HG02870 (cell line): Measurements from ENCODE around the gene TUBB.

Experiments
- ATAC-seq: cut with Tn5 transposase; IDR thresholded peaks from one replicate; pipeline ENCODE4 v1.9.1; 2021; ENCODE audit warnings: mild to moderate bottlenecking, moderate library complexity; ENCODE audit not compliant: unreplicated experiment

TUBB gene

DNA sequence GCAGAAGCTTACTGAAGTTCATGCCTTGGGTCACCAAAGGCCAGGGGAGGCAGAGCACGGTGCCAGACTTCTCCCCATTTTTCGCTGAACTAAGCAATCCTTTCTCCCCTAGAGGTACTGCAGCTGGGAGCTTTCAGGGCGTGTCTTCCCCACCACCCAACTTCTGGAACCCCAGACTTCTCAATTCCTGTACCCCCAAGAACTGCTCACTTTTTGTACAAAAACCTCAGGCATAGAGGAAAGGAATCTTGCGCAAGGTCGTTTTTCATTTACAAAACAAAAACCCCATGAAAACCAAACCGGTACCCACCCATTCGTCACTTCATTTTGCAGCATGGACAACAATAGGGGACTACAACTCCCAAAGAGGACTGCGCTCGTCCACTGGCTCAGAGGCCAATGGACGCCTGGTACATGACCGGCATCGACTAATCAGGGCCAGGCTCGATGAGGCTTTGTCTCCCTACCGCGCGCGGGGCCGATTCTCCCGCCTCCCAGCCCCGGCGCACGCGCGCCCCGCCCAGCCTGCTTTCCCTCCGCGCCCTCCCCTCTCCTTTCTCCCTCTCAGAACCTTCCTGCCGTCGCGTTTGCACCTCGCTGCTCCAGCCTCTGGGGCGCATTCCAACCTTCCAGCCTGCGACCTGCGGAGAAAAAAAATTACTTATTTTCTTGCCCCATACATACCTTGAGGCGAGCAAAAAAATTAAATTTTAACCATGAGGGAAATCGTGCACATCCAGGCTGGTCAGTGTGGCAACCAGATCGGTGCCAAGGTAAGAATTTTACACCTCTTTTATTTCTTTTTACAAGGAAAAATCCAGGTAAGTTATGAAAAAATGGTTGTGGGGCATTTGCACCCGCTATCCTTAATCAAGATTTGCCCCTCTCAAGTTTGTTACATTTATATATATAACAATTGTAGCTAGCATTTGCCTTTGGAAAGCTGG lies at the start of gene TUBB:
Gene TUBB (plus strand): TSS at position 562 of the 947 bp plus-strand sequence. CDS start 155 bp downstream, at position 717.
- peak; percentile 46 for ATAC-seq

DNA sequence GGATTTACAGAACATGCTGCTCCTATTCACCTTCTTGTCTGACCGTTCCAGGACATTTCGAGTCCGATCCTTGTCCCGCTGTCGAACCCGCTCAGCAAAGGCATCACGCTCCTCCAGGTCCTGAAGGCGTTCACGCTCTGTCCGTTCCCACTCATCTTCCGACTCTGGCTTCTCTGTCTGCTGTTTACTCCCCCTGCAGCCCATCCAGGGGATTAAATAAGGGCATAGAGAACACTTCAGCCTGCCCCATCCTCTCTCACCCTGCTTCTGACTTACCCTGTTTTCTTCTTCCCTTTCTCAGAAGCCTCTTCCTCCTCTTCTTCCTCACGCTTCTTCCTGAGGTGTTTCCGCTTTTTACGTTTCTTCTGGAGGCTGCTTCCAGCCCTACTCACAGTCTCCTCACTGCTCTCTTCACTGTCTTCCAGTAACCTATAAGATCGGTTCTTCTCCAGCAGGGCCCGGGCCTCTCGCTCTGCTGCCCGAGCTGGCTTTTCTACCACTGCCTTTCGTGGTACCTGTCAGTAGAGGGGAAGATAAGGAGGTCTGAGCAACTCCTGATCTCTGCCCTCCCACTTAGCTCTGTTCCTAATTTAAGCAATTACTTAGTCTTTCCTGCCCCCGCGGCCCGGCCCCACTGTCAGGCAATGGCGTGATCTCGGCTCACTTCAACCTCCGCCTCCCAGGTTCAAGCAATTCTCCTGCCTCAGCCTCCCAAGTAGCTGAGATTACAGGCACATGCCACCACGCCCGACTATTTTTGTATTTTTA lies 49.2 kb upstream of the TUBB start:
- ATAC-seq, result no peak

DNA sequence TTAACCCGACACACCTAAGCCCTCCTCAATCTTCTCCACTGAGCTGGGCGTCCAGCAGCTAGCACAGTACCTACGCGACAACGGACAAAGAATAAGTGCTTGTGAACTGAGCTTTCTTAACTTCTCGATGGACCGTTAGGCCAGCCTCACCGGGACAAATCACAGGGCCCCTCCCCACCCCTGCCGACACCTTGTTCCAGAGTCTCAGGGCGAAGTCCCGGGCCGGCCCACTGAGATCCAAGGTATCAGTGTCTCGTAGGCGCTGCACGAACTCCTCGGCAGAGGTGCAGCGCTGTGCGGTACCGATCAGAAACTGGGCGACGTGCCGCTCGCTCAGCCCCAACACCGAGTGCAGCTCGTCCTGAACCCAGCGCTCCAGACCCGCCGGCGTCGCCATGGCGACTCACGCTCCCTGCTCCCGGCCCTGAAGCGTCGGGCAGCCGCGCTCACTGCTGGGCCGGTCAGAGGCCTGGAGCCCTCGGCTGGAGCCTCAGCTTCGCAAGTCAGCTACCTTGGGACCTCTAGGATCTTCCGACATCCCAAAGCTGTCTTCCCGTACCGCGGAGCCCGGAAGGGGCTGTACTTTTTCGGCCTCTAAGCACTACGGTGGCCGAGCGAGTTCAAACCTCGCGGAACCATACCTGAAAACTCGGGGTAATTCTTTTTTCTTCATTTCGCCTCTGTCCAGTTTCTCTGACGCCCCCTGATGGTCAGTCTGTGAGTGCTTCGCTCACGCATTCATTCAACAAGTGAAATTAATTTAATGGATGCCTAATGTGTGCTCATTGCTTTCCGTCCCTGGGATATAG lies 47.5 kb upstream of the TUBB start, which contains the start of gene DHX16:
Gene DHX16 (minus strand): TSS at position 562 of the 809 bp plus-strand sequence. CDS start 165 bp downstream, at position 397.
- peak; percentile 71 for ATAC-seq

DNA sequence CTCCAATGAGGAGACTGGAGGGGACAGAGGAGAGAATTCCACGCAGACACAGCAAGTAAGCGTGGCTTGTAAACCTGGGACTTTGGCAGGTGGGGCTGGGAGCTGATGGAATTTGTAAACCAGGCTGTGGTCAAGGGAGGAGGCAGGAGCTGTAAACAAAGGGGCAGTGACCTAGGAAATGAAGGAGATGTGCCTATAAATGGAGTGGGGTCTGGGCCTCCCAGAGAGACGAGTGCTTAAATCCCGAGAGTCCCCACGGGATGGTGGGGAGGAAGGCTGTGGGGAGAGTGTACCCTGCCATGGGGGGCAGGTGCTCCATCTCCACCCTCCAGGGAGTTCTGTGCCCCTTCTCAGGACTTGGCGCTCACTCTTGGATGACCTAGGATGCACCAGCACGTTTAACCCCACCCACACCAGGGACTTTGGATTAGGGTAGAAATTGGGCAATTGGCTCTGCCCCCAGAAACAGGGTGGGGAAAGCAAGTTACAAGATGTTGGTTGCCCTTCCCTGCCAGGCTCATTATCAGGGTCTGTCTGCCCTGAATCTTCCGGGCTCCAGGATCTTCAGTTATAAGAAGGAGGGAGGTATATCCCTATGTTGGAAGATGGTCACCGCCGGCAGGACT lies 43.4 kb upstream of the TUBB start:
- no peak for ATAC-seq

DNA sequence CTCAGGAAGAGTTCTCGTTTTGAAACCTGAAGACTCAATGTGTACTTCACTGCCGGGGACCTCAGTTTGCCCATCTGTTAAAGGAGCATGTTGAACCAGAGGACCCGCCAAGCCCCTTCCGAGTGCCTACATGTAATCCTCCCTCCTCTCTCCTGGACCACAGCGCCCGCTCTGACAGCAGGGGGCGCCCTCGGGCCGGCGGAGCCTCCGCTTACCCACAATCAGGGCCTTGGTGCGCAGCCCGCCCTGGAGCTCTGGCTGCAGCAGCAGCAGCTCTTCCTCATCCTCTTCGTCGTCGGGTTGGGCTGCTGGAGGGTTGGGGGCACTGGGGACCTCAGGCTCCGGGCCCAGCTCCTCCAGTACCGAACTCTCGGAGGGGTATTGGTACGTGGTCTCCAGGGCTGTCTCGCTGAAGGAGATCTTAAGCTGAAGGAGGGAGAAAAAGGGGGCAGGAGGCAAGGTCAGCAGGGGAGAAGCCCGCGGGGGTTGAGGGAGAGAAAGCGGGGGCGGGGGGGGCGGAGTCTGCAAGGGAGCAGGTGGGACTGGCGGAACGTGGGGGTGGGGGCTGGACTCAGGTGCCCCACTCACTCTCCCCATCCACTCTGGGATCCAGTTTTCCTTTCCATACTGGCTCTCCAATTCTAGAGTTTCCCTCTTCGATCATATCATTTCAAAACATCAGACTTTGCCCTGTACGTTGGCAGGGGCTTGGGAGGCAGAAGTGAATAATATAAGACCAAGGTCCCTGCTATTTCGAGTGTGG lies 41.0 kb upstream of the TUBB start:
- ATAC-seq, result peak; percentile 37

DNA sequence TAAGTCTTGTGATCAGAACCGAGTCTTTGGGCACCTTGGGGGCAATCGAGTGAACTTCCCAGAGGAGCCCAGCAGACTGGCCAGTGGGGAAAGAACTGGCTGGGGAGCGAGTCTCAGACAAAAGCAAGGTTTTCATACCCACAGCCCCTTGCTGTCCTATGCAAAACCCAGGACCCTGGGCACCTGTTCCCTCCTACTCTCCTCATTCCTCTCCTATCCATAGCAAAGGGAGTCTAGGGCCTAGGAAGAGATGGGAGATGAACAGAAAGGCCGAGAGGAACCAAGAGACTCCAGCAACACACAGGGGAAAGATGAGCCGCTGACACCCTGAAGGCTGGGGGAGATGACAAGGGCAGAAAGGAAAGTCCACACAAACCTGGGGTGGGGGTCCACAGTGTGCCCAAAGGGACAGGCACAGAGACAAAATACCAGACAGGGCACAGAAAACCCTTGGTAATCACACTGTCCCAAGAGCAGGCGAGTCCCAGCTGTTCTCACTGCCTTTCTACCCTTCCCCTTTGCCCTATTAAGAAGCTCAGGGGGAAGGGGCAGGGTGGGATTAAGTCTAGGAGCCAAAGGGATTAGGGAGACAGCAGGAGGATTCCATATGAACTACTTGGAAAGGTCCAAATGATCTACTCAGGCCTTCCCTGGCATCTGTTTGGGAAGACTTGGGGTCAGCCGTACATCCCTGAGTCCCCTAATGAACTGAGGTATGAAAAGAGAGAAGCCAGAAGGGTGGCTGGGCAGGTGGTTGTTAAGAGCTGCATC lies 40.2 kb upstream of the TUBB start:
- no peak for ATAC-seq

DNA sequence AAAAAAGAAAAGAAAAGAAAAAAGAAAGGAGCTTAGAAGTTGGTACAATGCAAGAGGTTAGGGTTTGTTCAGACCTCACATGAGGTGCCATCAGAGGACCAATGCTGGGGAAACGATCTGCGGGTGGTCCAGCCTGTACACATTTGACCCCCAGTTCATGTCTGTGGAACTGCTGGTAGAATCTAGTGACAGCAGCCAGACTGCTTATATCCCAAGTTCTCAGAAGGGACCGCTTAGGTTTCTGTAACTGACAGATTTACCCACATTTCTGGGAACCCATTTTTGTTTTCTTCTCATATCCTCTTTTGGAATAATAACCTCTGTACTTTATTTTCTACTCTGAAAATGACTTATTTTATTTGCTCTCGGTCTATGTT lies 38.4 kb upstream of the TUBB start:
- no peak for ATAC-seq

DNA sequence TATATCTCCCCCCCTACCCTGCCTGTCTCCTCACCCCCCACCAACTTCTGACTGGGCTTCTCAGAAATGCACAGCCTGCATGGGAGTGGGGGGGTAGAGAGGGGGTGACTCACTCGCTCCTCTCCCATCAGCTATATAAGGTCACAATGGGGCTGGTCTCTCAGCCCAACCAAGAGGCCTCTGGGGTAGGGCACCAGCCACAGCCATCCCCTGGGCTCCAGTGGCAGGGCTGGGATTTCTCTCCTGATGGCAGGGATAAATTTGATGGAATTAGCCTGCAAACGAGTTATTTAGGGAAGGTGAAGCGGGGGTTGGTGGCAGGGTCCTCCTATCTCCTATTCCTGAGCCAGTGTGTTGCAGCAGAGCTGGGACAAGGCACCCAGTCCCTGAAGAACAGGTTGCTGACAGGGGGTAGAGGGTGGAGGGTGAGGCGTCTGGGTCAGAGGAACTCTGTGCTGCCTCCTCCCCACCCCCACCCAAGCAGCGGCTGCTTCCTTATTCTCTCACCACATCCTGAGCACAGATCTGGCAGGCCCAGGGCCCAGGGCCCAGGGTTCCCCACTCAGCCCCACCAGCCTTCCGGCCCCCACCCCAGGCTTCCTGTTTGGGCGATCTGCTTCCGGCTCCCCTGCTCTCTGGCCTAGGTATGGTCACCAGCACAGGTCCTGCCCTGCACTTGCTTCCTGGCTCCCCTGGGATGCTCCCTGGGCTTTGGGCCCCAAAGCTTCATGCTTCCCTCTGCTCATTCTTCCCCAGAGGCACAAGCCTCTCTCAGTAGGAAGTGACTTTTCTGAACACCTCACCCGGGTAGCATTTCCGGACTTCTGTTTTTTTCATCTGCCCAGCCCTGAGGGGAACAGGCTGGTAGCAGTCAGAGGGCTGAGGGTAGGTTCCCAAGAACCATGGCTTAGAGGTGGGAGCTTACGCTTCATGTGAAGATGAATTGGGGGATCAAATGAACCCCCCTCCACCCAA lies 37.7 kb upstream of the TUBB start:
- ATAC-seq, result peak; percentile 39

DNA sequence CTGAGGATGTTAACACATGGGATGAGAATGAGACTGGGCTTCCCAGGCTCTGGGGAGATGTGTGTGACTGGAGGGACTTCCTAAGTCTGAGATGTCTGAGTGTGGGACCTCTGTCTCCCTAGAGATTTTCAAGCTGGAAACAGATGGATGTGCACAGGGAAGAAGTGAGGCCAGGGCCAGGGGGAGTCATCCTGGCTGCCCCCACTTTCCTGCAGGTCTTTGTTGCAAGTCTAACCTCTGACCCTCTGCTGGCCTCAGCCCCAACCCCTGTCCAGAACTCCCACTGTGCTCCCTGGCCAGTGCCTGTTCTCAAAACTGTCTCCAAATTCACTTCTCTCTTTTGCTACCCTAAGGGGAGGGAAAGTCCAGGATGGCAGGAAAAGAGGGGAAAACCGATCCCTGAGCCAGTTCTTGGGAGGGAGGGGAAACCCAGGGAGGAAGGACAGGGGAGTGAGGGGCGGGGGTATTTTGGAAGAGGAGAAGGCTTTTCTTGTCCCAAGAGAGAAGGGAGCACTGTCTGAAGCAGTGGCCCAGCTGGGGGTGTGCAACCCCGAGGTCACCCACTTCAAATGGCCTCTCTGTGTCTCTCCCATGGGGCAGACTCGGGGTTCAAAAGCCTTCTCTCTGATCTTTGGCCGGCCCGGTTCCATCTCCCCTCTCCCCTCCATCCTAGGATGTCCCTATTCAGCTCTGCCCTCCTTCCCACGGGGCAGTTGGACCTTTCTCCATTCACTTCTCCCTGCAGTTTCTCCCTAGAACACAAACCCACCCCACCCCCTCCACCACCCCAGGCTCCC lies 36.8 kb upstream of the TUBB start:
- ATAC-seq, result no peak

DNA sequence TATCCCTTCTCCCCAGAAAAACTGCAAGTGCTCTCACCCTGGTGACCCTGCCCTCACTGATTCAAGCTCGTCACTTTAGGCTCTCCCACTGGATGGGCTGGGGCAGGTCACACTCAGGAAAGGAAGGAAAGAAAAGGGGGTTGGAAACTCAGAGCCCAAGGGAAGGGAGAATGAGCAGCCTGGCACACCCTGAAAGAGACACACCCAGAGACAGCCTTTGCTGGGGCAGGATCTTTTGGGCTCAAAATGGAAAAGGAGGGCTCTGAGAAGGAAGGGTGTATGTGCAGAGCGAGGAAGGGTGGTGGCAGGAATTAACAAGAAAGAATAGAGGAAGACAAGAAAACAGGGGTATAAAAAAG lies 36.2 kb upstream of the TUBB start:
- ATAC-seq, result no peak

DNA sequence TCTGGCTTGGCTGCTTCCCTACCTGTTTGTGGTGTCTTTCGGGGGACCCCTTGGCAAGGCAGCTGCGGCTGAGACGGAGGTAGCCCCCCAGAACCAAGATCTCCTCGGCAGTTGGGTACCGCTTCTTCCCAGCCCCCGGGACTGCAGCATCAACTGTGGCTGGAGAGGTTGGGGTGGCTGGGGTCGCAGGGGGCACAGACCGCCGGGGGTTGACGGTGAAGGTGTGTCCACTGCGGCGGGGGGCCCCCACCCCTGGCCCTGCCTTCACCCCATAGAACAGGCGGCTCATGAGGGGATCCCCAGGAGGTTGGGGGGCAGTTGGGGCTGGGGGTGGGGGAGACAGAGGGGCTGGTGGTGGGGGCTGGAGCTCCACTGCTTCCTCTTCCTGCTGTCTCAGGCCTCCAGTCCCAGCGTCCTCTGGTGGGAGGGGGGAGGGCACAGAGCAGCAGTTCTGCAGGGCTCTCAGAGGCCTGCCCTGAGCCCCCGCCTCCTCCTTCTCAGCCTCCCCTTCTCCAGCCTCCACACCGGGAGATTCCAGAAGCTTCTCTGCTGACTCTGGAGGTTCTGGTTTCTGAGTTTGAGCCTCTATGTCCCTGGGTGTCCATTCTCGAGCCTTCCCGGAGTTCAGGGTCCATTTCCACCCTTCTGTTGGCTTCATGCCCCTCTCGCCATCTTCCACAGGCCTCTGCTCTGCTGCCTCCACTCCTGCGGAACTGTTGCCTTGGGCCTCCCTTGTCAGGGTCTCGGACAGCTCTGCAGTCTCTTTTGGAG lies 35.6 kb upstream of the TUBB start:
- no peak for ATAC-seq

DNA sequence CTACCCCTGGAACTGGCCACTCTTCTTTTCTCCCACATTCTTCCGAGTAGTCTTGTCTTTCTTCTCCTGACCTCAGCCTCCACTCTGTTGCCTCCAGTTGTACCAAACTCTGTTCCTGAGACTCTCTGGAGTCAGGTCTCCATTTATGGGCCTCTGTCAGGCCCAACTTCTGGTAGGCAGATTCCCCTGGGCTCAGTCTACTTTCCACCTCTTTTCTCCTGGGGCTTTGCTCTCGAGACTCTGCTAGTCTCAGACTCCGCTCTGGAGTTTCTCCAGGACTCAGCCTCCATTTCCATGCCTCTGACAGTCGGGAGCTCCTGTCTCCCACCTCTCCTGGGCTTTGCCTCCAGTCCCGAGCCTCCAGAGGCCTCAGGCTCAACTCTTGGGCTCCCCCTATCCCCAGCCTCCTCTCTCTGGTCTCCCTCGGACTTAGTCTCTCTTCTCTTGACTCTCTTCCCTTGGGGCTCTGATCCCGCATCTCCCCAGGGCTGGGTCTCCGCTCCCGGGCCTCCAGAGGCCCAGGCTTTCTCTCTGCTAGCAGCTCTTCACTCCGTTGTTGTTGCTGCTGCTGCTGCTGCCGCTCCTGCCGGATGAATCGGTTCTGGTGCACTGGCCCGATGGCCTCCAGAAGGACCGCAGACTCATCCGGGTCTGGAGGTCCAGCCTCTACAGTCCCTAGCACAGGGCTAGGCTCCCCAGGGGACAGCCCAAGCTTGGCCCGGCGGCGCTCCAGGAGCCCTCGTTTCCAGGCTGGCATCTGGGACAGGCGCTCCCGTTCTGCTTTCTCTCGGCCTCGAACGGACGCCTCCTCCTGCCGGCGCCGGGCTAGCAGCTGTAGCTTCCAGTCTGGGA lies 34.8 kb upstream of the TUBB start:
- no peak for ATAC-seq

DNA sequence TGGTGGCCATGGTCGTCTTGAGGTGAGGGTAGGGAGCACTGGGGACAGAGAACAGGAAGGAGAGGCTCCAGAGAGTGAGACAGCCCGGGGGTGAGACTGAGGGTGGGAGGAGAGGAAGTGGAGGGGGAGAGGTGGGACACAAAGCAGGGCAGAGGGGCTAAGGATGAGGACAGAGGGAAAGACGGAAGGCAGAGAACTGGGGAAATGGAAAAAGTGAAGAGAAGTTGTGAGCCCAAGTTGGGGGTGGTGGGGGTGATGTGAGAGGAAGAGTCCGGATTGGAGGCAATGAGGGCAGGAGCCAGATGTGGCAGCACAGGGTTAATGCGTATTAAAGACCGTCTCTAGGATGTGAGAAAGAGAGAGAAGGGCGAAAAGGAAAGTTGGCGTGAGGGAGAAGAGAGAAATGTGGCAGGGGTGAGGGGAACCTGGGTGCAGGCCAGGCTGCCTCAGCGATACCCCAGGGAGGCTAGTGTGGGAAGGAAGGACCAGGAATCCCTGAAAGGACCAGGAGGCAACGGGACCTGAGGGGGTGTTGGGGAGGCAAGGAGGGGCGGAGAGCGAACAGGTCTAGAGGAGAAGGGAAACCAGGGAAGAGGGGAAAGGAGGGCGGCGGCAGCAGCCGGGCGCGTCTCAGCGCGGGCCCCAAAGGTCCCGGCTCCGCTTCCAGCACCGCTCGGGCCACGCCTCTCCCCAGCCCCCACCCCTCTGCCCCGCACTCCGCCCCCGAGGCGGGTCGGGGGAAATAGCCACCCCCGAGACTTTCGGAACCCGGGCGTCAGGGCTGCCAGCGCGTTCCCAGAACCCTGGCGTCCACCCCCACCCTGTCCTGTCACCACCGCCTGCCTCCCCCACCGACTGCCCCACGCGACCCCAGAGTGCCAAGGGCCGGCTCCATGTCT lies 33.9 kb upstream of the TUBB start, which contains the start of gene PPP1R18:
Gene PPP1R18 (minus strand): TSS at position 637 of the 899 bp plus-strand sequence. CDS start 627 bp downstream, at position 10.
- no peak for ATAC-seq

DNA sequence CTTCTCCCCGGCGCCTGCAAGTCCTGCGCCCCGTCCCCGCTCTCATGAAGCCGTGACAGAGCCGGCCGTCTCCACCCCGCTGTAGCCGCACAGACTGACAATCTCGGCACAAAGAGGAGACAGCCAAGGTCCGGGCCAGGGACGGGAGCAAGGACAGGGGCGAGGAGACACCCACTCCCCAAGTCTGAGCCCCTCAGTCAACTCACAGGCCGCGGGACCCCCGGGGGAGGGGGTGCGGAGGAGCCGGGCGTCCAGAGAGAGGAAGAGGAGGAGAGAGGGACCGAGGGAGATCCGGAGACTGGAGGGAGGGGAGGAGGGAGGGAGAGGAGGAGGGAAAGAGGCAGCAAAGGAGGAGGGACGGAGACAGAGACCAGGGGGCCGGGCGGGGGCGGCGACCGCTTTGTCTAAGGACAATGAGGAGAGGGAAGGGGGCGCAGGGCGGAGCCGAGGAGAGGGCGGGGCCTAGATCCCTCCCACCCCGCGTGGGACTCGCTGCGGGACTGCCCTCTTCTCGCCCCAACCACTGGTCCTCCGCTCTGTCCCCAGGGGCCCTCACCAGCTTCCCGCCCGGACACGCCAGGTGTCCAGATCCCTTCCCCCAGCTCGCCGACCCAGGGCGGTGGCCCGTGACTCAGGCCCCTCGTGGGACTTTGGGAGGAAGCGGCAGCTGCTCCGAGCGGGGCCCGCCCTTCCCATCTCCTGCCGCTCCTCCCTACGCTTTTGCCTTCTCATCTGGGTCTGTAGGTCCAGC lies 33.1 kb upstream of the TUBB start:
- ATAC-seq, result peak; percentile 39
